ENCODE measurements around the gene SAT2.
"Not testable (repeated sequence)": the region's sequence is repeated elsewhere in the genome, so short reads cannot be mapped to it uniquely, and the experiment has no call there.

SAT2 gene

GRCh38 chr17:7633093-7633492 is 5.5 kb upstream of the SAT2 start:
- no peak for DNase-seq

DNA sequence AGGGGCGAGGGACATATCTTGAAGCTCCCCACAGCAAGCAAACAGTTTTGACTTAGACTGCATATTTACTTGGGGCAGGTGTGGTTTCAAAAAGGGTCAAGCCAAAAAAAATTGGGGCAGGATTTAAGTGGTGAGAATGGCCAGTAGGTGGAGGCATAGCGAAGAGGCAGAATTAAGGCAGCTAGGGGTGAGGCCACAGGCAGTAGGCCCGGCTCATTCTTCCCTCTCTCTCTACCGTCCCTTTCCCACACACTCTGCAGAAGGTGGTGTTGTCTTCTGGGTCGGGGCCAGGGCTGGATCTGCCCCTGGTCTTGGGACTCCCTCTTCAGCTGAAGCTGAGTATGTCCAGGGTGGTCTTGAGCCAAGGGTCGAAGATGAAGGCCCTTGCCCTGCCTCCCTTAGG is 4.9 kb upstream of the SAT2 start:
- no peak for DNase-seq

GRCh38 chr17:7631398-7632380 is 4.1 kb upstream of the SAT2 start:
- DNase-seq = no peak

GRCh38 chr17:7629939-7630571 is 2.4 kb upstream of the SAT2 start, which contains the start of gene SHBG:
Gene SHBG (plus strand): TSS chr17:7630135. CDS start chr17:7630173, 38 bp downstream.
- DNase-seq = no peak

DNA sequence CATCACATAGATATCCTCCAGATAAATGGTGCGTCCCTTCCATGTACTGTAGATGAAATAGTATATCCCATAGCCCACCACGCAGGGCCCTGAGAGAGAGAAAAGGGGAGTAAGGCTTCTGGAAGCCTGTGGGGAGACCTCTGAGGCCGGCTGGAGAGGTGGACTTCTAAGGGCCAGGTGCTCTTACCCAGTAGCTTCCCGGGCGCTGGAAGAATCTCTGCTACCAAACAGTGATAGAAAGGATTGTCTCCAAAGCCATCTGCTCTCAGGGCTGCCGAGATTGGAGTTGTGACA is 718 bp downstream of the SAT2 start:
- no peak for DNase-seq

DNA sequence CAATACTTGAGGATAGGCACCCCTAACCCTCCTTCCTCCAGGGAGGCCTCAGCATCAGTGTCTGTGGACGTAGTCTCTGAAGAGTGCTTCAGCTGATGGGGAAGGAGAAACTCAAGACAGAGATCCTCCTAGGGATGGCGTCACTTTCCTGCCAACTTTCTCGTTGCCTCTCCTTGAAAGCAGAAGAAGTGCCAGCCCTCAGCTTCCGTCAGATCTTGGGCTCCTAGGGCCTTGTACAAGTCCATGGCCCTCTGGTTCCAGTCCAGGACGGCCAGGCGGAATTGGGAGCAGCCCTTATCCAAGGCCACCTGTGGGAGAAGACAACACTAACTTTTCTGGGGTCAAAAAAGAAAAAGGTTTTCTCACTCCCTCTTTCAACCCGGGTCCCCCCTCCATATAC is 1.3 kb downstream of the SAT2 start:
- no peak for DNase-seq

GRCh38 chr17:7625749-7626148 is 1.9 kb downstream of the SAT2 start:
- DNase-seq = not testable (repeated sequence)

- no peak for DNase-seq
These were observed 4.0 kb downstream of the SAT2 start for GRCh38 chr17:7623661-7624060.

GRCh38 chr17:7620835-7621234 is 6.8 kb downstream of the SAT2 start:
- no peak for DNase-seq

- no peak for DNase-seq
These were observed 9.0 kb downstream of the SAT2 start for GRCh38 chr17:7618608-7619007.

DNA sequence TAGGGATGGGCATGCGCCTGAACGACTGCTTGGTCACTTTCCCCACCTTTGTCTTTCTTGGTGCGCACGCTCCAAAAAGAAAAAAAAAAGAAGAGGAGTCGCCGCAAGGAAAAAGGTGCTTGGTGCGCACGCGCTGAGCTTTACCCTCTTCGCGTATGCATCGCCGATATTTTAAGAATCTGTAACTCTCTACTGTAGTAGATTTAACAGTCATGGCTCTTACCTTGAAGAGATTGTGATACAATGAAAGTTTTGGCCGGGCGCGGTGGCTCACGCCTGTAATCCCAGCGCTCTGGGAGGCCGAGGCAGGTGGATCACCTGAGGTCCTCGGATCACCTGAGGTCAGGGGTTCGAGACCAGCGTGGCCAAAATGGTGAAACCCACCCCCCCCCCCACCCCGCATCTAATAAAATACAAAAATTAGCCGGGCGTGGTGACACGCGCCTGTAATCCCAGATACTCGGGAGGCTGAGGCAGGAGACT is 12.3 kb downstream of the SAT2 start:
- no peak for DNase-seq

DNA sequence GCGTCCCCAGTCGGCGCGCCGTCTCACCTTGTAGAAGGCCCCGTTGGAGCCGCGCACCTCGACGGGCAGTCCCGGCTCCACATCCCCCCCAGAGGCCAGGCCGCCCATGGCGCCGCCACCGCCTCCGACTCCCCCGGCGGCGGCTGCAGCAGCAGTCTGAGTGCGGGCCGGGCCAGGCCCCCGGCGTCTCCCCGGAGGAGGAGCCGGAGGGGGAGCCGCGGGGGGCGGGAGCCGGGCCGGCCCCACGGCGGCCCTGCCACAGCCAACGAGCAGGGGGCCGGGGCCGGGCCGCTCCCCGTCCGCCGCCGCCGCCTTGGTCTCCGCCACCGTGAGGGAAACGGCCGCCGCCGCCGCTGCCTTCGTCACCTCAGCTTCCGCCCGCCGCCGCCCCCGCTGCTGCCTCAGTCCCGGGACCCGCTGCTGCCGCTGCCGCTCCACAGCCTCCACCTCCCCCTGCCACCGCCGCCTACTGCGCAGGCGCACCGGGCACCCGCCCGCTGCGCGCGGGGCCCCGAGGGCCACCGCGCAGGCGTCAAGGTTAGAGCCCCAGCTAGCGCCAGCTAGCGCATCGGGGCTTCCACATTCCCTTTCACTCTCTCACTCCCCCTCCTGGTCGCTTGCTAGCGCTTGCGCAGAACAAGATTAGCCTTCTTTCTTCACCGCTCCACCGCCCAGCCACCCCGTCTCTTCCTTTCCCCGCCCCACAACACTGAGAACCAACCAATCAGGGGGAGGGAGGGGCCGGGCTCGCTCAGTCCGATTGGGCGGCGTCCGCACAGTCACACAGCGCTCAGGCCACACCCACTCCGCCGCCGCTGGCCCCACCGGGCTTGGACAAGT is 13.0 kb downstream of the SAT2 start, which contains the start of gene FXR2:
Gene FXR2 (minus strand): TSS at position 473 of the 840 bp plus-strand sequence. CDS start 365 bp downstream, at position 108.
- DNase-seq = peak; percentile 97

DNA sequence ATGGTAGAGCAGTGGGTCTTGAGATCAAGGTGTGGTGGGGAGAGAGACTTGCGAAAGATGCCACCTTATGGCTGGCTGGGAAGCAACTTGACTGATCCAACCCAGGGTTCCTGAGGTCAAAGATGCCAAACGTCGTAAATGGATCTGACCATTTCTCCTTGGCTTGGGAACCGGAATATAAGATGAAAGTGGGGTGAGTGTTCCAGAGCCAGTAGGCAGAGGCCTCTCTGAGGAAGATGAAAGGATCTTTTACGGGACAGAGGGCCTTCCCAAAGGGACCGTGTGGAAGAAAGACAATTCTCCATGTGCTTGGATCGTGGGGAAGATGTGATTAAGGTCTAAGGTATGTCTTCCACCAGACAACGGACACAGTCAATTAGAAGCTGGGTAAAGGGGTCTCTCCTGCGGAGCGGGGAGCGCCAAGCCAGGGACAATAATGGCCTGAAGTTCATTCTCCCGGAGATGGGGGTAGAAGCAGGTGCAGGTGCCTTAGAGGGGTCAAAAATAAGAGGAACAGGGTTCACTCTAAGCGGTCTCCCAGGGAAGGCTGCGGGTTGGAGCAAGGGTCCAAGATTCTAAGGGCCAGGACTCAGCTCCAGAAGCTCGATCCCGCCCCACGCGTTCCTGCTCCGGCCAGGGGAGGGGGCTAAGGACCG is 13.7 kb downstream of the SAT2 start:
- DNase-seq = no peak

- no peak for DNase-seq
These were observed 15.4 kb downstream of the SAT2 start for GRCh38 chr17:7612294-7612640.

DNA sequence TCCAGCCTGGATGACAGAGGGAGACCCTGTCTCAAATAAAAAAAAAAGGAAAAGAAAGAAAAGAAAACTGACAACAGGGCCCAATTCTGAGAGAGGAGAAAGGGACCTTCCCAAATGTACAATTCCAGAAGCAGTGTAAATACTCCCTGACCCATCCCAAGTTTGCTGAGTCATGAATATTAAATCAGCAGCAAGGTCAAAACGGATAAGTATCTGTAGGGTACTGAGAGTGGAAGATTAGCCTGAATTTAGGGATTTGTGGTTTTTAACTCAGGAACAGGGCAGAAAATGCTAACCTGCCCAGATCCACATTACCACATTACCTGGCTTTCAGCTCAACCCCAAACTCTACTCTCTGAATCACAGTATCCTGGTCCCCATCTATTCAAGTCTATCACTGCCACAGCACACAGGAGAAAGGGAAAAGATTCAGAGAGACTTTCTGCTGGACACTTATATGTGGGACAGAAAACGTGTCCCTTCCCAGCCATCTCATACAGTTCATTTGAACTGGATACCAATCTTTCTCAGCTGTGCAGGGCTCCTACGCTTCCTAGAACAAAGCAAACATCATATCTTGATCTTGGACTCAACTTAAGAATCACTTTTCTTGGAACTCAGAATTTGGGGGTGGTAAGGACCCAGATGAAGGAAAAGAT is 15.9 kb downstream of the SAT2 start:
- no peak for DNase-seq

DNA sequence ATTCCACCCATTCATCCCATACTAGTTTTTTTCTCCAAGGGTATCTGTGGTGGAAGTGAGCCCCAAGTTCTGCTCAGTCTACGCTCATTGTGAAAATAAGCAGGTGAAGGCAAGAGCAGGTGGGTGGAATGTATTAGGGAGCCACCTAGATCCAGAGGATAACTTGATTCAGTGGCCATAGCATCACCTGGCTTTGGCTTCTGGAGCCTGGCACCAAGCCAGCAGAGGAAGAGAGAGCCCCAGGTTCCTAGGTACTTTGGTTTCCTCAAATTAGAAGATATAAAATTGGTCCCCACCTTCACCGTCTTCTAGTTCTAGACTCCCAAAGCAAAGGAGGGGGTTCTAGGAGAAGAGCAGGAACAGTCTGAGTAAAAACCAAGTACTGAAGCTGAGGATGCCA is 17.0 kb downstream of the SAT2 start:
- DNase-seq = no peak

- DNase-seq = no peak
These were observed 21.3 kb downstream of the SAT2 start for GRCh38 chr17:7606280-7606679.

DNA sequence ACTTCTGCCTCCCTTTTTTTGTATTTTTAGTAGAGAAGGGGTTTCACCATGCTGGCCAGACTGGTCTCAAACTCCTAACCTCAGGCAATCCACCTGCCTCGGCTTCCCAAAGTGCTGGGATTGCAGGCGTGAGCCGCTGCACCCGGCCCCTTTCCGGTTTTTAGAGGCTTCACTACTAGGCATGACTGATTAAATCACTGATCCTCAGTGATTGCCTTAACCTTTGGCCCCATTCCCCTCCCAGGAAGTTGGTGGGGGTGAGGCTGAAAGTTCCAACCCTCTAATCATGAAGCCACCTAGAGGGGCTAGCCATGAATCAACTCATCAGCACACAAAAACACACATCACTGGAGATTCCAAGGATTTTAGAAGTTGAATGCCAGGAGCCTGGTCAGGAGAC is 30.1 kb downstream of the SAT2 start:
- DNase-seq = not testable (repeated sequence)

DNA sequence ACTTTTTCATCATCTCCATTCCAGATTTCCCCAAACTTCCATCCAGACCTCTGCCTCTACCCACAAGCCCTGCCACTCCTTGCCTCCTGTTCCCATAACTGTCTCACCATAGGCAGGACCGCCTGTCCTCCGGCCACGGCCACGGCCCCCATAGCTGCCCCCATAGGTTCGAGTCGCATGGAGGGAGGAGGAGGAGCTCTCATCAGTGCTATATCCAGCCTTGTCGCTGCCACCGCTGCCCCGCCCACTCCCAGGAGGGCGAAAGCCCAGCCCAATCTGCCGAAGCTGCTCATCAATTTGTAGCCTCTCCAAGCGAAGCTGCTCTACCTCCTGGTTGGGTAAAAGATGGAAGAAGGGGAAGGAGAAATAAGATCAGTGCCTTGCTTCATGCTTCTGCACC is 34.3 kb downstream of the SAT2 start:
- no peak for DNase-seq

DNA sequence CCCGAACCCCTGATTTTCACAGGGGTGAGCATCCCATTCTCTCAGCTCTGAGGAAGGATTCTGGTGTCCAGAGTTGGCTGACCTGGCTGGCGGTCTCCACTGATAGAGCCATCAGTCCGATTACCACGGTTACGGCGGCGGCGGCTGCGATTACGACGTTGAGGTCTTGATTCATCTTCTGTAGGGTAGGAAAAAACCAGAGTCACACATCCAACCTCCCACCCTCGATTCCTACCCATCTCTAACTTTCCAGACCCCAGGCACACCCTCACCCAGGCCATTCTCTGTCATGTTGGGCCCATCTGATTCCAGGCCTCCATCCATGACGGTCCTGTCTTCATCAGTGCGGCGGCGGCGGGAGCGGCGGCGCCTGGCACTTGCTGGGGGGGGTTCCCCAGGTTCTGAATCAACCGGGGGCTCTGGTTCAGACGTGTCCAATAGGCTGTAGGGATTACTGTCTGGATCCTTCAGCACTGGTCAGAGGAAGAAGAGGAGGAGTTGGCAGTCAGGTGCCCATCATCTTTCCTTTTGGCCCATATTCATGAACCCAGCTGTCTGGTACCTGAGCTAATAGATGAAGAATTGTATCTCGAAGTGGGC is 35.1 kb downstream of the SAT2 start:
- DNase-seq = no peak

- DNase-seq = no peak
These were observed 36.0 kb downstream of the SAT2 start for GRCh38 chr17:7591596-7591995.

DNA sequence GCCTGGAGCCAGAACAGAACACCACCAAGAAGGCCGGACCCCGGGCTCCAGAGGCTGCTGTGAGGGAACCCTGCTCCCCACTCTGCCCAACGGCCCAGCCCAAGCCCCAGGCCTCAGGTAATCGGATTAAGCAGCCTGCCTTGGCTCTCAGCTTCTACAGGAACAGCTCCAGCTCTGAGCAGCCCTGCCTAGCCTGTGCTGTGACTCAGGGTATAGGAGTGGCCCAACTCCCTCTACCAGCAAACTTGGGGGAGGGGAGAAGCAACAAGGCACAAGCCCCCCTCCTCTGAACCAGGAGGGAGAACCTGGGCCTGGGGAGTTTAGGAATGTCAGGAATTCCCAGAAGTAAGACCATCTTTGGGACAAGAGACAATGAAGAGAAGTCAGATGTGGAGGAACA is 36.9 kb downstream of the SAT2 start:
- DNase-seq = no peak

Data from NCI-H2227 treated with DMSO at 0.1 percent for 48 hours (cell line).